Natural killer cell (primary cell): ENCODE results near the gene MVB12B. TPM values are rescaled to one million over a fixed set of nuclear protein-coding genes. Genes with fewer than 3 reads are reported as not detected.
"Not testable (repeated sequence)": the region's sequence is repeated elsewhere in the genome, so short reads cannot be mapped to it uniquely, and the experiment has no call there.

Experiments
- ATAC-seq, 3 donors: fragments of 150-1000 bp in 2 of 3; fragments of 200-7000 bp in 1 of 3; cut with Tn5 transposase; 1 replicate in 1 of 3; 2 replicates in 2 of 3; pipeline ENCODE4 v1.10.0; 2021; ENCODE audit warnings: mild to moderate bottlenecking in 2 of 3, moderate library complexity in 2 of 3
- DNase-seq, 2 donors: peaks; one replicate each; pipeline versions ENCODE4 v3.0.0 to v3.0.0-alpha.2; 2013 to 2021; ENCODE audit warnings: mixed read lengths in 1 of 2
- H3K27ac ChIP-seq: one replicate; pipeline ENCODE4 v1.5.1; 2013; ENCODE audit warnings: mild to moderate bottlenecking, low read length
- H3K27me3 ChIP-seq: one replicate; pipeline ENCODE4 v1.6.1; 2013; ENCODE audit warnings: low read length; ENCODE audit not compliant: control insufficient read depth, insufficient read depth
- H3K36me3 ChIP-seq: one replicate; pipeline ENCODE4 v1.6.1; 2013; ENCODE audit warnings: low read length; ENCODE audit not compliant: control insufficient read depth, insufficient read depth
- H3K4me1 ChIP-seq: one replicate; pipeline ENCODE4 v1.6.1; 2013; ENCODE audit warnings: low read length; ENCODE audit not compliant: control insufficient read depth, insufficient read depth
- H3K4me3 ChIP-seq: one replicate; pipeline ENCODE4 v1.5.1; 2013; ENCODE audit warnings: low read length
- H3K9me3 ChIP-seq: one replicate; pipeline ENCODE4 v1.6.1; 2013; ENCODE audit warnings: low read length; ENCODE audit not compliant: control insufficient read depth, insufficient read depth
- H3K27ac Mint-ChIP-seq, 2 donors: one replicate each; pipeline ENCODE4 v1.8.0; 2022; ENCODE audit warnings: mild to moderate bottlenecking in 2 of 2, mixed read lengths in 2 of 2, moderate library complexity in 1 of 2
- H3K27me3 Mint-ChIP-seq, 2 donors: one replicate each; pipeline ENCODE4 v1.8.0; 2022; ENCODE audit warnings: low read depth in 2 of 2, mixed read lengths in 2 of 2
- H3K36me3 Mint-ChIP-seq: one replicate; pipeline ENCODE4 v1.8.0; 2022; ENCODE audit warnings: mixed read lengths
- H3K4me1 Mint-ChIP-seq, 2 donors: one replicate each; pipeline ENCODE4 v1.8.0; 2022; ENCODE audit warnings: mixed read lengths in 2 of 2
- H3K4me3 Mint-ChIP-seq: one replicate; pipeline ENCODE4 v1.8.0; 2022; ENCODE audit warnings: mild to moderate bottlenecking, moderate library complexity, mixed read lengths
- H3K9me3 Mint-ChIP-seq, 2 donors: one replicate each; pipeline ENCODE4 v1.8.0; 2022; ENCODE audit warnings: mixed read lengths in 2 of 2
- WGBS: methylation state at CpG from one replicate; pipeline ENCODE4 v1.1.7; 2013; ENCODE audit warnings: missing lambda C conversion rate; ENCODE audit not compliant: insufficient coverage; 5-methylcytosine and 5-hydroxymethylcytosine counted together
- intact Hi-C: fragments of 100-400 bp; cut with micrococcal nuclease; formaldehyde crosslinking; loops from one replicate; pipeline ENCODE4 v1.14.2; 2022
- total RNA-seq, 4 donors: library from RNA; stranded (reverse); fragments of 120-200 nt in 1 of 4; gene quantifications; one replicate each; pipeline versions ENCODE4 v1.2.3 to v1.2.4, GENCODE V29; 2013 to 2022
- TF ChIP-seq, protein P1 (sequence below): fragments of 200-600 bp; IDR thresholded peaks from one replicate; pipeline ENCODE4 v1.8.0; 2022; ENCODE audit warnings: antibody characterized with exemption

Gene MVB12B
- total RNA-seq, 3 donors from 2014 or later (not counting 1 experiment from before 2014, with no cell fraction given), result 2.0 to 13.0 (median 7.8) TPM

DNA sequence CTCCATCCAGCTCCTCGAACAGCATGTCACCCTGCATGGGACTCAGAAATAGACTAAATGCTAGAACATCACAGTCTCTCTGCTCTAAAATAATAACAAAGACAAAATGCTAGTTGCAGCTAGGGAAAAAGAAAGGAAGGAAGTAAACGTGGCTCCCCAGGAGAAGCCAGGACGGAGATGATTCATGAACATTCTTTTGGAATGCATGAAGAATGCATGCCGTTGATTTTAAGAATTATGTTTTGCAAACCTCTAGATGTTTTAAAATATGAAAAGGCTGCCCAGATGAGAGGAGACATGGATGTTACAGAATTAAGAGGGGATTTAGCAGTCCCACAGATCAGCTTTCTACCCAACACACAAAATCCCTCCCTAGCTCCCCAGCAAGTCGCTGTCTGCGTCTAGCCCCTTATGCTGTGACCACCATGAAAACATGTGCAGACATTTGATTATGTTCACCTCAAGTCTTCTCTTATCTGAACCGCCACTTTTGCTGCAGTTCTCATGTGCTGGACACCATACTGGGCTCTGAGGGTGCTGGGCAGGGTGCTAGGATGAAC is 147.7 kb downstream of the MVB12B start:
- H3K27ac ChIP-seq, result no peak overlapping the region
- intact Hi-C loops, result loop anchor here (5.0 kb wide), 1 partner anchor 163 kb away; no protein-coding TSS in a partner anchor
- H3K4me3 ChIP-seq, result no peak overlapping the region
- DNase-seq (no peak), ATAC-seq (no peak)
- Mint-ChIP-seq H3K36me3 (no peaks in the 10 kb centered on the region), H3K4me1 (peaks cover 50 to 53% of the 10 kb centered on the region in 2 donors), H3K27me3 (peaks cover 7 to 18% of the 10 kb centered on the region in 2 donors), H3K27ac (no peak overlapping the region), H3K4me3 (no peak overlapping the region), H3K9me3 (no peaks in the 10 kb centered on the region)
- 94% methylated on average over 7 of the region's 7 CpGs for WGBS
- no peaks in the 10 kb centered on the region for H3K36me3 ChIP-seq
- H3K9me3 ChIP-seq, result no peaks in the 10 kb centered on the region
- no peaks in the 10 kb centered on the region for H3K27me3 ChIP-seq
- H3K4me1 ChIP-seq, result peaks cover 54% of the 10 kb centered on the region
- TF ChIP-seq, protein P1, sequence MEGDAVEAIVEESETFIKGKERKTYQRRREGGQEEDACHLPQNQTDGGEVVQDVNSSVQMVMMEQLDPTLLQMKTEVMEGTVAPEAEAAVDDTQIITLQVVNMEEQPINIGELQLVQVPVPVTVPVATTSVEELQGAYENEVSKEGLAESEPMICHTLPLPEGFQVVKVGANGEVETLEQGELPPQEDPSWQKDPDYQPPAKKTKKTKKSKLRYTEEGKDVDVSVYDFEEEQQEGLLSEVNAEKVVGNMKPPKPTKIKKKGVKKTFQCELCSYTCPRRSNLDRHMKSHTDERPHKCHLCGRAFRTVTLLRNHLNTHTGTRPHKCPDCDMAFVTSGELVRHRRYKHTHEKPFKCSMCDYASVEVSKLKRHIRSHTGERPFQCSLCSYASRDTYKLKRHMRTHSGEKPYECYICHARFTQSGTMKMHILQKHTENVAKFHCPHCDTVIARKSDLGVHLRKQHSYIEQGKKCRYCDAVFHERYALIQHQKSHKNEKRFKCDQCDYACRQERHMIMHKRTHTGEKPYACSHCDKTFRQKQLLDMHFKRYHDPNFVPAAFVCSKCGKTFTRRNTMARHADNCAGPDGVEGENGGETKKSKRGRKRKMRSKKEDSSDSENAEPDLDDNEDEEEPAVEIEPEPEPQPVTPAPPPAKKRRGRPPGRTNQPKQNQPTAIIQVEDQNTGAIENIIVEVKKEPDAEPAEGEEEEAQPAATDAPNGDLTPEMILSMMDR, result no peak

DNA sequence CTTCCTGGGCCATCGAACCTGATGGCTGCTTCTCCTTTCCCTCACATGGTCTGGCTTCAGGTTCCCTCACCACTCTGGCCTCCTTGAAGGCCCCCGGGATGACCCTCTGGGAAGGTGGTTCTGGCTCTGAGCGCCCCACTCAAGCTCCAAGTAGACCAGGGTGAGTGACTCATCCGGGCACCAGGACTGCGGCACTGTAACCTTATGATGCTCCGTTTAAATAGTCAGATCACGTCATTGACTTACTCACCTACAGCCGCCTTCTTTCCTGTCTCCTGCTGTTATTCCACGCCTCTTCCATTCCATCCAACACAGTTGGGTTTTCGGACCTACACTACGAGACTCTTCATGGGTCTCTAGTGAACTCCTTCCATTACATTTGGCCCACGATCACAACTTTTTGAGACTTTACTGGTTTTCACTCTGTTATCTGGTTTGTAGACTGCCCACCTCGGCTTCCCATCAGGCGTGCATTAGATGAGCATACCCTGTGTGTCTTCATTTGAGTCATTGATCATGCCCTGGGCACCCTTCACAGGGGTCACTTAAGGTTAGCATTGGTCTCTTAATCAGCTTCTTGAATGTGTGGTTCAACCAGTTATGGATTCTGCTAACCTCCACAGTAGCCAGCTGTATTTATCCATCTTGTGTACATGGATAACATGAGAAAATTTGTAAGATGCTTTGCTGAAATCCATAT is 148.3 kb downstream of the MVB12B start:
- Histone ChIP-seq H3K4me1 (peaks cover 48% of the 10 kb centered on the region), H3K4me3 (no peak overlapping the region), H3K27ac (no peak overlapping the region), H3K36me3 (no peaks in the 10 kb centered on the region), H3K27me3 (no peaks in the 10 kb centered on the region), H3K9me3 (no peaks in the 10 kb centered on the region)
- Mint-ChIP-seq H3K27me3 (peaks cover 12 to 18% of the 10 kb centered on the region in 2 donors), H3K27ac (no peak overlapping the region), H3K36me3 (no peaks in the 10 kb centered on the region), H3K4me3 (no peak overlapping the region), H3K9me3 (no peaks in the 10 kb centered on the region), H3K4me1 (peaks cover 44 to 46% of the 10 kb centered on the region in 2 donors)
- WGBS, result 97% methylated on average over 14 of the region's 14 CpGs
- ATAC-seq (no peak), DNase-seq (no peak)
- intact Hi-C loops, result loop anchor here (5.0 kb wide), 1 partner anchor 162 kb away; no protein-coding TSS in a partner anchor
- TF ChIP-seq, protein P1, result no peak

DNA sequence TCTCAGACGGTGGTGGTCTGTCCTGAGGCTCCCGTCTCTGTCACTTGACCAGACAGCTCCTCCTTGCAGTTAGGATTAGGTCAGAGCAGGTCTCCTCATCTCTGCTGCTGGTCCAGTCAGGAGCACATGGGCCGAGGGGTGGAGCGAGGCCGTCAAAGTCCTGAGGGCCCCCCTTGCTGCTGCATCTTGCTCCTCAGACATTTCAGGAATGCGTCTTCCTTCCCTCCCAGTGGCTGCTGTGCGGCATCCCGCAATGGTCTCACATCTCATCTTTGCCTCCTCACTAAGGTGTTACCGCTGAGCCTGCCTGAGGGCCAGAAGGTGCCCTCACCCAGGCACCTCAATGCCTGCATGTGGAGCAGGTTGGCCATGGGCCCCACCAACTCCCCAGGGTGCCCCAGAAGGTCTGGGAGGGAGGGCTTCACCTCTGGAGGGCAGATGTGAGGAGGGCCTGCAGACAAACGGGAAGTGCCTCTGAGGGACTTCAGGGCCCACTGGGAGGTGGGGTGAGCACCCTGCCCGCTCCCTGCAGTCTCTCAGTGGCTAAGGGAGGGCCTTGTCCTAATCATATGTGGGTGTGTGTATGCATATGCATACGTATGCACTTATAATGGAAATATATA is 149.4 kb downstream of the MVB12B start:
- no peaks in the 10 kb centered on the region for H3K27me3 ChIP-seq
- Mint-ChIP-seq H3K36me3 (no peaks in the 10 kb centered on the region), H3K9me3 (no peaks in the 10 kb centered on the region), H3K27me3 (peaks cover 21 to 23% of the 10 kb centered on the region in 2 donors), H3K27ac (no peak overlapping the region), H3K4me3 (no peak overlapping the region), H3K4me1 (peaks cover 33 to 39% of the 10 kb centered on the region in 2 donors)
- no peaks in the 10 kb centered on the region for H3K36me3 ChIP-seq
- DNase-seq (no peak), ATAC-seq (no peak)
- no peaks in the 10 kb centered on the region for H3K9me3 ChIP-seq
- H3K4me3 ChIP-seq, result no peak overlapping the region
- no peak overlapping the region for H3K27ac ChIP-seq
- intact Hi-C loops, result no loop called here
- 93% methylated on average over 11 of the region's 12 CpGs for WGBS
- peaks cover 37% of the 10 kb centered on the region for H3K4me1 ChIP-seq
- TF ChIP-seq, protein P1, result no peak

DNA sequence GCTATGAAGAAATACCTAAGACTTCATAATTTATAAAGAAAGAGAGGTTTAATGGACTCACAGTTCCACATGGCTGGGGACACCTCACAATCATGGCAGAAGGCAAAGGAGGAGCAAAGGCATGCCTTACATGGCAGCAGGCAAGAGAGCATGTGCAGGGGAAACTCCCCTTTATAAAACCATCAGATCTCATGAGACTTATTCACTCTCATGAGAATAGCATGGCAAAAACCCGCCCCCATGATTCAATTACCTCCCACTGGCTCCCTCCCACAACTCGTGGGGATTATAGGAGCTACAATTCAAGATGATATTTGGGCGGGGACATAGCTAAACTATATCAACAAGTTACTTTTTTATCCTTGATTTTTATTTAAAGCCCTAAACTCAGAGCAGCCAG is 150.8 kb downstream of the MVB12B start:
- H3K4me3 Mint-ChIP-seq, H3K36me3 ChIP-seq, H3K9me3 Mint-ChIP-seq, DNase-seq, H3K36me3 Mint-ChIP-seq, H3K27me3 ChIP-seq, H3K27ac Mint-ChIP-seq, H3K27ac ChIP-seq, H3K4me3 ChIP-seq, ATAC-seq, H3K9me3 ChIP-seq, intact Hi-C loops: not testable (repeated sequence)
- 84% methylated on average over 3 of the region's 3 CpGs for WGBS
- H3K4me1 Mint-ChIP-seq, result peaks cover 19 to 31% of the 10 kb centered on the region in 2 donors
- peaks cover 21 to 28% of the 10 kb centered on the region in 2 donors for H3K27me3 Mint-ChIP-seq
- H3K4me1 ChIP-seq, result peaks cover 26% of the 10 kb centered on the region
